NCI-H524 (cell line): ENCODE measurements around the gene RAC3.
A peak's percentile ranks its signal among the peaks of the same experiment; 100 is the strongest.

Experiments
- DNase-seq, 2 experiments: peaks; one replicate each; lab custom pipeline; 2025; lab: John Stamatoyannopoulos, UW

RAC3 gene

GRCh38 chr17:81999587-81999975, 31.9 kb upstream of the RAC3 start:
- no peak for DNase-seq

- DNase-seq = no peak
Observed at GRCh38 chr17:81999976-82000802, 31.3 kb upstream of the RAC3 start.

GRCh38 chr17:82000803-82001570, 30.5 kb upstream of the RAC3 start:
- peak; percentile 96 to 97 for DNase-seq

GRCh38 chr17:82001571-82002056, 29.9 kb upstream of the RAC3 start:
- no peak for DNase-seq

GRCh38 chr17:82003411-82004381, 27.8 kb upstream of the RAC3 start:
- DNase-seq = no peak

GRCh38 chr17:82004517-82005455, 26.7 kb upstream of the RAC3 start:
- DNase-seq = no peak

GRCh38 chr17:82005701-82006348, 25.7 kb upstream of the RAC3 start:
- peak in 1 of 2 experiments; percentile 59 for DNase-seq

GRCh38 chr17:82006468-82007227, 24.8 kb upstream of the RAC3 start:
- no peak for DNase-seq

GRCh38 chr17:82007228-82007494, 24.3 kb upstream of the RAC3 start:
- no peak for DNase-seq

- no peak for DNase-seq
Observed at GRCh38 chr17:82007495-82008257, 23.8 kb upstream of the RAC3 start.

- no peak for DNase-seq
Observed at GRCh38 chr17:82008258-82008940, 23.1 kb upstream of the RAC3 start.

- no peak for DNase-seq
Observed at GRCh38 chr17:82008941-82009405, 22.5 kb upstream of the RAC3 start.

- no peak for DNase-seq
Observed at GRCh38 chr17:82009413-82009812, 22.1 kb upstream of the RAC3 start.

GRCh38 chr17:82010575-82011525, 20.6 kb upstream of the RAC3 start:
- DNase-seq = no peak

- no peak for DNase-seq
Observed at GRCh38 chr17:82011617-82012187, 19.8 kb upstream of the RAC3 start.

- DNase-seq = no peak
Observed at GRCh38 chr17:82012261-82012639, 19.2 kb upstream of the RAC3 start.
